IMR-90 (cell line): ENCODE data around the gene GLIPR1. TPM values are rescaled to one million over a fixed set of nuclear protein-coding genes. Genes with fewer than 3 reads are reported as not detected.

Experiments
- ATAC-seq: fragments of 200-7000 bp; cut with Tn5 transposase; 2 replicates; pipeline ENCODE4 v1.9.1; 2020; ENCODE audit warnings: low read depth, mild to moderate bottlenecking, moderate library complexity
- BruUV-seq: library from RNA; stranded (reverse); fragments of 400-500 nt; replicated peaks from 2 replicates; lab custom pipeline; 2021; lab: Mats Ljungman, UMichigan
- CTCF ChIA-PET: fragments of 300-600 bp; formaldehyde crosslinking; extraction: SDS; loops from one replicate; lab custom pipeline; 2021; ENCODE audit warnings: antibody characterized with exemption; lab: Yijun Ruan, JAX
- POLR2A ChIA-PET: fragments of 300-600 bp; sonication (Branson Sonifier 250); formaldehyde crosslinking; loops from one replicate; lab custom pipeline; 2022; ENCODE audit warnings: antibody characterized with exemption; ENCODE audit not compliant: unreplicated experiment; lab: Charles Lee
- DNase-seq: peaks from one replicate; pipeline ENCODE4 v3.0.0; 2013
- H2AFZ ChIP-seq: replicated peaks from 2 replicates; pipeline ENCODE3; 2013; ENCODE audit warnings: low read length, mild to moderate bottlenecking; ENCODE audit not compliant: poor library complexity
- H2AK5ac ChIP-seq: 2 replicates; pipeline ENCODE4 v1.6.1; 2013; ENCODE audit warnings: low read depth, low read length, inconsistent platforms
- H2AK9ac ChIP-seq: replicated peaks from 2 replicates; pipeline ENCODE3; 2013; ENCODE audit warnings: mild to moderate bottlenecking, low read depth, low read length, moderate library complexity; ENCODE audit not compliant: poor library complexity
- H2BK120ac ChIP-seq: 2 replicates; pipeline ENCODE4 v1.6.1; 2013; ENCODE audit warnings: low read depth, low read length, inconsistent platforms
- H2BK15ac ChIP-seq: 3 replicates; pipeline ENCODE4 v1.6.1; 2013; ENCODE audit warnings: low read depth, low read length, inconsistent platforms
- H2BK20ac ChIP-seq: 2 replicates; pipeline ENCODE4 v1.6.1; 2013; ENCODE audit warnings: low read depth, mild to moderate bottlenecking, inconsistent platforms, low read length, moderate library complexity
- H2BK5ac ChIP-seq: 2 replicates; pipeline ENCODE4 v1.6.1; 2013; ENCODE audit warnings: mild to moderate bottlenecking, low read depth, low read length, inconsistent platforms; ENCODE audit not compliant: poor library complexity, severe bottlenecking
- H3K14ac ChIP-seq: replicated peaks from 2 replicates; pipeline ENCODE4 v1.6.1; 2013; ENCODE audit warnings: low read depth, low read length, inconsistent platforms
- H3K18ac ChIP-seq: 2 replicates; pipeline ENCODE4 v1.6.1; 2013; ENCODE audit warnings: low read depth, low read length, control low read depth
- H3K23ac ChIP-seq: 2 replicates; pipeline ENCODE4 v1.6.1; 2013; ENCODE audit warnings: low read depth, low read length, inconsistent platforms
- H3K27ac ChIP-seq: 2 replicates; pipeline ENCODE4 v1.5.1; 2013; ENCODE audit warnings: mild to moderate bottlenecking, control low read depth, low read length; ENCODE audit not compliant: insufficient read depth
- H3K27me3 ChIP-seq: 2 replicates; pipeline ENCODE4 v1.6.1; 2013; ENCODE audit warnings: low read length; ENCODE audit not compliant: control insufficient read depth, insufficient read depth
- H3K36me3 ChIP-seq: 2 replicates; pipeline ENCODE4 v1.6.1; 2013; ENCODE audit warnings: low read length, mixed read lengths; ENCODE audit not compliant: control insufficient read depth, insufficient read depth
- H3K4ac ChIP-seq: 2 replicates; pipeline ENCODE4 v1.6.1; 2013; ENCODE audit warnings: low read depth, low read length, inconsistent platforms
- H3K4me1 ChIP-seq: 2 replicates; pipeline ENCODE4 v1.6.1; 2013; ENCODE audit warnings: low read length, mixed read lengths; ENCODE audit not compliant: control insufficient read depth, insufficient read depth
- H3K4me2 ChIP-seq: 2 replicates; pipeline ENCODE4 v1.6.1; 2013; ENCODE audit warnings: low read depth, mild to moderate bottlenecking, control low read depth, low read length, moderate library complexity
- H3K4me3 ChIP-seq: 2 replicates; pipeline ENCODE4 v1.5.1; 2013; ENCODE audit warnings: low read depth, mild to moderate bottlenecking, control low read depth, low read length, moderate library complexity; ENCODE audit not compliant: insufficient read depth
- H3K56ac ChIP-seq: 2 replicates; pipeline ENCODE4 v1.6.1; 2013; ENCODE audit warnings: low read length, inconsistent platforms; ENCODE audit not compliant: insufficient read depth; ENCODE audit errors: extremely low read depth
- H3K79me1 ChIP-seq, 2 experiments: 2 replicates each; pipeline ENCODE4 v1.6.1; 2013; ENCODE audit warnings: low read length in 2 of 2, inconsistent platforms in 1 of 2, low read depth in 1 of 2
- H3K9ac ChIP-seq: 2 replicates; pipeline ENCODE4 v1.6.1; 2013; ENCODE audit warnings: low read depth, low read length, control low read depth
- H3K9me1 ChIP-seq: 2 replicates; pipeline ENCODE4 v1.6.1; 2013; ENCODE audit warnings: low read length, inconsistent platforms; ENCODE audit not compliant: insufficient read depth
- H3K9me3 ChIP-seq: 2 replicates; pipeline ENCODE4 v1.6.1; 2013; ENCODE audit warnings: low read length; ENCODE audit not compliant: control insufficient read depth, insufficient read depth
- H4K20me1 ChIP-seq: 2 replicates; pipeline ENCODE4 v1.6.1; 2013; ENCODE audit warnings: low read length, inconsistent platforms; ENCODE audit not compliant: insufficient read depth
- H4K5ac ChIP-seq: 2 replicates; pipeline ENCODE4 v1.6.1; 2013; ENCODE audit warnings: mild to moderate bottlenecking, low read depth, low read length, control low read depth
- H4K8ac ChIP-seq, 2 experiments: 2 replicates each; pipeline ENCODE4 v1.6.1; 2013; ENCODE audit warnings: low read depth in 2 of 2, low read length in 2 of 2, control low read depth in 1 of 2, inconsistent platforms in 1 of 2
- H4K91ac ChIP-seq: 2 replicates; pipeline ENCODE4 v1.6.1; 2013; ENCODE audit warnings: low read depth, low read length, inconsistent platforms; ENCODE audit not compliant: insufficient read depth
- BHLHE40 ChIP-seq: fragments of 150-350 bp; IDR thresholded peaks from 2 replicates; pipeline ENCODE4 v1.6.1; 2016; ENCODE audit warnings: mild to moderate bottlenecking, low read depth, low read length
- CEBPB ChIP-seq: IDR thresholded peaks from 2 replicates; pipeline ENCODE4 v1.6.1; 2012; ENCODE audit warnings: low read depth, low read length, improper control_type of control experiment
- CHD1 ChIP-seq: IDR thresholded peaks from 2 replicates; pipeline ENCODE4 v1.6.1; 2012; ENCODE audit warnings: low read depth, low read length, improper control_type of control experiment
- CTCF ChIP-seq: conservative IDR thresholded peaks from 2 replicates; pipeline ENCODE4 v1.5.1; 2012; ENCODE audit warnings: mild to moderate bottlenecking, low read depth, low read length, improper control_type of control experiment
- ELK1 ChIP-seq: fragments of 150-350 bp; IDR thresholded peaks from 2 replicates; pipeline ENCODE4 v1.6.1; 2016; ENCODE audit warnings: low read depth, mild to moderate bottlenecking, low read length, moderate library complexity, borderline replicate concordance
- FOS ChIP-seq: fragments of 150-350 bp; IDR thresholded peaks from 2 replicates; pipeline ENCODE4 v1.6.1; 2016; ENCODE audit warnings: low read depth, low read length
- MAFK ChIP-seq: IDR thresholded peaks from 2 replicates; pipeline ENCODE4 v1.6.1; 2012; ENCODE audit warnings: low read depth, low read length, improper control_type of control experiment
- MAZ ChIP-seq: IDR thresholded peaks from 2 replicates; pipeline ENCODE4 v1.6.1; 2012; ENCODE audit warnings: low read depth, mild to moderate bottlenecking, low read length, improper control_type of control experiment, moderate library complexity, borderline replicate concordance
- MXI1 ChIP-seq: IDR thresholded peaks from 2 replicates; pipeline ENCODE4 v1.6.1; 2012; ENCODE audit warnings: low read depth, mild to moderate bottlenecking, low read length, moderate library complexity, borderline replicate concordance
- NFE2L2 ChIP-seq: fragments of 150-350 bp; IDR thresholded peaks from 2 replicates; pipeline ENCODE4 v1.6.1; 2016; ENCODE audit warnings: low read depth, mild to moderate bottlenecking, low read length
- POLR2A ChIP-seq: IDR thresholded peaks from 2 replicates; pipeline ENCODE4 v1.6.1; 2012; ENCODE audit warnings: mild to moderate bottlenecking, low read depth, low read length
- RAD21 ChIP-seq: IDR thresholded peaks from 2 replicates; pipeline ENCODE4 v1.6.1; 2012; ENCODE audit warnings: low read length, improper control_type of control experiment
- RCOR1 ChIP-seq: IDR thresholded peaks from 2 replicates; pipeline ENCODE4 v1.6.1; 2012; ENCODE audit warnings: mild to moderate bottlenecking, low read length, improper control_type of control experiment; ENCODE audit not compliant: insufficient replicate concordance
- RFX5 ChIP-seq: IDR thresholded peaks from 2 replicates; pipeline ENCODE4 v1.8.0; 2012; ENCODE audit warnings: low read depth, mild to moderate bottlenecking, low read length, moderate library complexity
- SMC3 ChIP-seq: fragments of 150-350 bp; IDR thresholded peaks from 2 replicates; pipeline ENCODE4 v1.6.1; 2016; ENCODE audit warnings: low read depth, mild to moderate bottlenecking, antibody characterized with exemption, low read length, moderate library complexity
- USF2 ChIP-seq: fragments of 150-350 bp; IDR thresholded peaks from 2 replicates; pipeline ENCODE4 v1.6.1; 2017; ENCODE audit warnings: mild to moderate bottlenecking, antibody characterized with exemption, low read length, low read depth
- WGBS, 2 experiments: methylation state at CpG; one replicate each; pipeline versions ENCODE4 v1.1.5 to v1.1.7; 2013; ENCODE audit warnings: missing lambda C conversion rate in 2 of 2; ENCODE audit not compliant: insufficient read length in 1 of 2; ENCODE audit errors: extremely low coverage in 2 of 2; 5-methylcytosine and 5-hydroxymethylcytosine counted together
- dilution Hi-C: fragments of 300-500 bp; cut with HindIII; formaldehyde crosslinking; loops from one replicate; pipeline ENCODE4 v1.14.3; 2018; ENCODE audit warnings: low sequenced_read_pairs; ENCODE audit not compliant: unreplicated experiment
- in situ Hi-C: fragments of 300-500 bp; cut with MboI; formaldehyde crosslinking; loops from 3 replicates; pipeline ENCODE4 v1.14.3; 2019; ENCODE audit warnings: low sequenced_read_pairs, inconsistent platforms, mixed read lengths
- intact Hi-C: fragments of 100-400 bp; cut with micrococcal nuclease; formaldehyde crosslinking; loops from 2 replicates; pipeline ENCODE4 v1.10.0; 2022
- polyA plus RNA-seq, 3 experiments: library from polyadenylated mRNA; depleted of rRNA; stranded (reverse); fragments of >200 nt; gene quantifications; 2 replicates each; pipeline ENCODE4 v1.2.3, GENCODE V29; 2012; ENCODE audit warnings: low replicate concordance in 1 of 3
- total RNA-seq: library from RNA; depleted of rRNA; stranded (reverse); fragments of >200 nt; gene quantifications from 2 replicates; pipeline ENCODE4 v1.2.3, GENCODE V29; 2012

GLIPR1 gene
- total and polyA plus RNA-seq, 2 of the 4 experiments (the other 2 are of a cell fraction): 268 to 327 TPM

GRCh38 chr12:75503866-75504265, 23.3 kb downstream of the GLIPR1 start:
- Histone ChIP-seq H2BK15ac (no peak overlapping the region), H2AK9ac (no peak overlapping the region), H4K20me1 (no peaks in the 10 kb centered on the region), H3K4ac (no peak overlapping the region), H3K4me2 (no peak overlapping the region), H3K9me3 (no peaks in the 10 kb centered on the region), H2BK5ac (no peak overlapping the region), H2AFZ (no peak overlapping the region), H2AK5ac (no peak overlapping the region), H4K91ac (no peak overlapping the region), H3K79me1 (peaks cover 11% of the 10 kb centered on the region in 2 experiments; a peak in 3 of 4 replicates), H3K27me3 (no peaks in the 10 kb centered on the region), H3K9me1 (no peaks in the 10 kb centered on the region), H3K4me1 (peaks cover 1% of the 10 kb centered on the region; the same call in 1 of the 2 replicates), H4K8ac (no peak overlapping the region), H3K23ac (no peak overlapping the region), H3K27ac (no peak overlapping the region), H2BK120ac (no peak overlapping the region), H2BK20ac (no peak overlapping the region), H4K5ac (no peak overlapping the region), H3K14ac (no peak overlapping the region), H3K9ac (no peak overlapping the region), H3K4me3 (no peak overlapping the region), H3K56ac (no peak overlapping the region), H3K18ac (no peak overlapping the region), H3K36me3 (peaks cover 30% of the 10 kb centered on the region)
- no peak for DNase-seq
- POLR2A ChIA-PET: no interaction called here
- in situ Hi-C loops: loop anchor here (10.0 kb wide), 1 partner anchor 809 kb away; no protein-coding TSS in a partner anchor
- BruUV-seq: no TSS peak
- ATAC-seq: no peak
- dilution Hi-C loops: no loop called here
- WGBS, 2 experiments: no CpG with 5 or more reads among the region's 3 CpGs
- CTCF ChIA-PET: interaction anchor here (0.7 kb wide), 1 partner anchor 774 kb away, joined by 3 read pairs; no protein-coding TSS in a partner anchor
- TF ChIP-seq BHLHE40: no peak
- no peak for TF ChIP-seq CHD1
- TF ChIP-seq MXI1: no peak
- TF ChIP-seq USF2: no peak
- TF ChIP-seq POLR2A: no peak
- TF ChIP-seq RAD21: no peak
- TF ChIP-seq RCOR1: no peak
- no peak for TF ChIP-seq SMC3
- TF ChIP-seq MAFK: no peak
- TF ChIP-seq CEBPB: no peak
- no peak for TF ChIP-seq FOS
- no peak for TF ChIP-seq CTCF
- no peak for TF ChIP-seq NFE2L2
- TF ChIP-seq MAZ: no peak
- TF ChIP-seq ELK1: no peak
- TF ChIP-seq RFX5: no peak
- intact Hi-C loops: no loop called here
